SK-N-SH treated with all-trans-retinoic acid at 6 μM for 48 hours (cell line): ENCODE results near the gene AP4E1.

Source experiments
- ESRRG ChIP-seq: fragments of 250-450 bp; sonication (Bioruptor Pico); IDR thresholded peaks from 2 replicates; pipeline ENCODE4 v1.6.1; 2021; ENCODE audit warnings: mild to moderate bottlenecking
- GLIS3 ChIP-seq: fragments of 250-450 bp; sonication (Bioruptor Pico); IDR thresholded peaks from 2 replicates; pipeline ENCODE4 v1.5.0; 2020; ENCODE audit warnings: mild to moderate bottlenecking, moderate library complexity
- OSR1 ChIP-seq: fragments of 250-450 bp; sonication (Bioruptor Pico); IDR thresholded peaks from 2 replicates; pipeline ENCODE4 v1.8.0; 2022; ENCODE audit warnings: moderate library complexity, mild to moderate bottlenecking, inconsistent platforms
- RARB ChIP-seq: fragments of 250-450 bp; sonication (Bioruptor Pico); IDR thresholded peaks from 2 replicates; pipeline ENCODE4 v1.8.0; 2021; ENCODE audit warnings: mild to moderate bottlenecking, moderate library complexity
- TCF4 ChIP-seq: fragments of 250-450 bp; sonication (Bioruptor Pico); IDR thresholded peaks from 2 replicates; pipeline ENCODE4 v1.8.0; 2021; ENCODE audit warnings: mild to moderate bottlenecking, moderate library complexity, borderline replicate concordance
- ZFP3 ChIP-seq: fragments of 250-450 bp; sonication (Bioruptor Pico); IDR thresholded peaks from 2 replicates; pipeline ENCODE4 v1.5.0; 2020; ENCODE audit warnings: mild to moderate bottlenecking, moderate library complexity
- ZNF565 ChIP-seq: fragments of 450-650 bp; formaldehyde crosslinking; conservative IDR thresholded peaks from 2 replicates; pipeline ENCODE4 v1.5.0; 2020; ENCODE audit warnings: low read depth, mild to moderate bottlenecking, moderate library complexity
- TF ChIP-seq, protein P1 (sequence below): fragments of 250-450 bp; sonication (Bioruptor Pico); IDR thresholded peaks from 2 replicates; pipeline ENCODE4 v1.5.1; 2020; ENCODE audit warnings: low read depth, mild to moderate bottlenecking, moderate library complexity
- TF ChIP-seq, protein P2 (sequence below): fragments of 250-450 bp; sonication (Bioruptor Pico); IDR thresholded peaks from 2 replicates; pipeline ENCODE4 v1.5.0; 2020; ENCODE audit warnings: mild to moderate bottlenecking, moderate library complexity
- TF ChIP-seq, protein P3 (sequence below): fragments of 250-450 bp; sonication (Bioruptor Pico); IDR thresholded peaks from 2 replicates; pipeline ENCODE4 v1.8.0; 2020; ENCODE audit warnings: mild to moderate bottlenecking, moderate library complexity, borderline replicate concordance
- TF ChIP-seq, protein P4 (sequence below): fragments of 250-450 bp; sonication (Bioruptor Pico); IDR thresholded peaks from 2 replicates; pipeline ENCODE4 v1.8.0; 2021; ENCODE audit warnings: low read depth, mild to moderate bottlenecking, moderate library complexity, borderline replicate concordance
- TF ChIP-seq, protein P5 (sequence below): fragments of 250-450 bp; sonication (Bioruptor Pico); IDR thresholded peaks from 2 replicates; pipeline ENCODE4 v1.5.1; 2021; ENCODE audit warnings: mild to moderate bottlenecking, moderate library complexity

DNA sequence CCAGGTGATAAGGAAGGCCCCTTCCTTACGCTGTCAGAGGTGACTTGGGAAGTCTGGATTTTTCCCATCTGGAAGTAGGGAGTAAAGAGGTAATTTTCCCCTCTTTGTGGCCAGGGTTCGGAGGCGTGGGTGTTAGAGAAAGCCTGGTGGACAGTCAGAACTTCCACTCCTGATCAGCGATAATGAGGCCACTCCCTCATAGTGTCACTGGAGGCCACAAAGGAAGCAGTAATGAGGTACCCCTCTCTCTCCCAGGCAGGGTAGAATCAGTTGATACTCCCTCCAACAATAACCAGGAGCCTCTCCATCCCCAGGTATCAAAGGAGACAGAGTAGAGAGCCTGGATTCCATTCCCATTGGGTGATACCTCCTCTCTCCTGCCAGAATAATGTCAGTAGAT, 30.0 kb downstream of the AP4E1 start:
- no peak for TF ChIP-seq OSR1 (CRISPR knock-in tag)
- TF ChIP-seq, protein P1, sequence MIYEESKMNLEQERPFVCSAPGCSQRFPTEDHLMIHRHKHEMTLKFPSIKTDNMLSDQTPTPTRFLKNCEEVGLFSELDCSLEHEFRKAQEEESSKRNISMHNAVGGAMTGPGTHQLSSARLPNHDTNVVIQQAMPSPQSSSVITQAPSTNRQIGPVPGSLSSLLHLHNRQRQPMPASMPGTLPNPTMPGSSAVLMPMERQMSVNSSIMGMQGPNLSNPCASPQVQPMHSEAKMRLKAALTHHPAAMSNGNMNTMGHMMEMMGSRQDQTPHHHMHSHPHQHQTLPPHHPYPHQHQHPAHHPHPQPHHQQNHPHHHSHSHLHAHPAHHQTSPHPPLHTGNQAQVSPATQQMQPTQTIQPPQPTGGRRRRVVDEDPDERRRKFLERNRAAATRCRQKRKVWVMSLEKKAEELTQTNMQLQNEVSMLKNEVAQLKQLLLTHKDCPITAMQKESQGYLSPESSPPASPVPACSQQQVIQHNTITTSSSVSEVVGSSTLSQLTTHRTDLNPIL (CRISPR knock-in tag): no peak
- TF ChIP-seq ZNF565 (CRISPR knock-in tag): no peak
- no peak for TF ChIP-seq TCF4 (CRISPR knock-in tag)
- TF ChIP-seq ESRRG (CRISPR knock-in tag): no peak
- TF ChIP-seq, protein P2, sequence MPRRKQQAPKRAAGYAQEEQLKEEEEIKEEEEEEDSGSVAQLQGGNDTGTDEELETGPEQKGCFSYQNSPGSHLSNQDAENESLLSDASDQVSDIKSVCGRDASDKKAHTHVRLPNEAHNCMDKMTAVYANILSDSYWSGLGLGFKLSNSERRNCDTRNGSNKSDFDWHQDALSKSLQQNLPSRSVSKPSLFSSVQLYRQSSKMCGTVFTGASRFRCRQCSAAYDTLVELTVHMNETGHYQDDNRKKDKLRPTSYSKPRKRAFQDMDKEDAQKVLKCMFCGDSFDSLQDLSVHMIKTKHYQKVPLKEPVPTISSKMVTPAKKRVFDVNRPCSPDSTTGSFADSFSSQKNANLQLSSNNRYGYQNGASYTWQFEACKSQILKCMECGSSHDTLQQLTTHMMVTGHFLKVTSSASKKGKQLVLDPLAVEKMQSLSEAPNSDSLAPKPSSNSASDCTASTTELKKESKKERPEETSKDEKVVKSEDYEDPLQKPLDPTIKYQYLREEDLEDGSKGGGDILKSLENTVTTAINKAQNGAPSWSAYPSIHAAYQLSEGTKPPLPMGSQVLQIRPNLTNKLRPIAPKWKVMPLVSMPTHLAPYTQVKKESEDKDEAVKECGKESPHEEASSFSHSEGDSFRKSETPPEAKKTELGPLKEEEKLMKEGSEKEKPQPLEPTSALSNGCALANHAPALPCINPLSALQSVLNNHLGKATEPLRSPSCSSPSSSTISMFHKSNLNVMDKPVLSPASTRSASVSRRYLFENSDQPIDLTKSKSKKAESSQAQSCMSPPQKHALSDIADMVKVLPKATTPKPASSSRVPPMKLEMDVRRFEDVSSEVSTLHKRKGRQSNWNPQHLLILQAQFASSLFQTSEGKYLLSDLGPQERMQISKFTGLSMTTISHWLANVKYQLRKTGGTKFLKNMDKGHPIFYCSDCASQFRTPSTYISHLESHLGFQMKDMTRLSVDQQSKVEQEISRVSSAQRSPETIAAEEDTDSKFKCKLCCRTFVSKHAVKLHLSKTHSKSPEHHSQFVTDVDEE: no peak
- TF ChIP-seq, protein P3, sequence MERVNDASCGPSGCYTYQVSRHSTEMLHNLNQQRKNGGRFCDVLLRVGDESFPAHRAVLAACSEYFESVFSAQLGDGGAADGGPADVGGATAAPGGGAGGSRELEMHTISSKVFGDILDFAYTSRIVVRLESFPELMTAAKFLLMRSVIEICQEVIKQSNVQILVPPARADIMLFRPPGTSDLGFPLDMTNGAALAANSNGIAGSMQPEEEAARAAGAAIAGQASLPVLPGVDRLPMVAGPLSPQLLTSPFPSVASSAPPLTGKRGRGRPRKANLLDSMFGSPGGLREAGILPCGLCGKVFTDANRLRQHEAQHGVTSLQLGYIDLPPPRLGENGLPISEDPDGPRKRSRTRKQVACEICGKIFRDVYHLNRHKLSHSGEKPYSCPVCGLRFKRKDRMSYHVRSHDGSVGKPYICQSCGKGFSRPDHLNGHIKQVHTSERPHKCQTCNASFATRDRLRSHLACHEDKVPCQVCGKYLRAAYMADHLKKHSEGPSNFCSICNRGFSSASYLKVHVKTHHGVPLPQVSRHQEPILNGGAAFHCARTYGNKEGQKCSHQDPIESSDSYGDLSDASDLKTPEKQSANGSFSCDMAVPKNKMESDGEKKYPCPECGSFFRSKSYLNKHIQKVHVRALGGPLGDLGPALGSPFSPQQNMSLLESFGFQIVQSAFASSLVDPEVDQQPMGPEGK (CRISPR knock-in tag): no peak
- TF ChIP-seq, protein P4, sequence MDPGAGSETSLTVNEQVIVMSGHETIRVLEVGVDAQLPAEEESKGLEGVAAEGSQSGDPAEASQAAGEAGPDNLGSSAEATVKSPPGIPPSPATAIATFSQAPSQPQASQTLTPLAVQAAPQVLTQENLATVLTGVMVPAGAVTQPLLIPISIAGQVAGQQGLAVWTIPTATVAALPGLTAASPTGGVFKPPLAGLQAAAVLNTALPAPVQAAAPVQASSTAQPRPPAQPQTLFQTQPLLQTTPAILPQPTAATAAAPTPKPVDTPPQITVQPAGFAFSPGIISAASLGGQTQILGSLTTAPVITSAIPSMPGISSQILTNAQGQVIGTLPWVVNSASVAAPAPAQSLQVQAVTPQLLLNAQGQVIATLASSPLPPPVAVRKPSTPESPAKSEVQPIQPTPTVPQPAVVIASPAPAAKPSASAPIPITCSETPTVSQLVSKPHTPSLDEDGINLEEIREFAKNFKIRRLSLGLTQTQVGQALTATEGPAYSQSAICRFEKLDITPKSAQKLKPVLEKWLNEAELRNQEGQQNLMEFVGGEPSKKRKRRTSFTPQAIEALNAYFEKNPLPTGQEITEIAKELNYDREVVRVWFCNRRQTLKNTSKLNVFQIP (CRISPR knock-in tag): no peak
- TF ChIP-seq ZFP3 (CRISPR knock-in tag): no peak
- TF ChIP-seq, protein P5, sequence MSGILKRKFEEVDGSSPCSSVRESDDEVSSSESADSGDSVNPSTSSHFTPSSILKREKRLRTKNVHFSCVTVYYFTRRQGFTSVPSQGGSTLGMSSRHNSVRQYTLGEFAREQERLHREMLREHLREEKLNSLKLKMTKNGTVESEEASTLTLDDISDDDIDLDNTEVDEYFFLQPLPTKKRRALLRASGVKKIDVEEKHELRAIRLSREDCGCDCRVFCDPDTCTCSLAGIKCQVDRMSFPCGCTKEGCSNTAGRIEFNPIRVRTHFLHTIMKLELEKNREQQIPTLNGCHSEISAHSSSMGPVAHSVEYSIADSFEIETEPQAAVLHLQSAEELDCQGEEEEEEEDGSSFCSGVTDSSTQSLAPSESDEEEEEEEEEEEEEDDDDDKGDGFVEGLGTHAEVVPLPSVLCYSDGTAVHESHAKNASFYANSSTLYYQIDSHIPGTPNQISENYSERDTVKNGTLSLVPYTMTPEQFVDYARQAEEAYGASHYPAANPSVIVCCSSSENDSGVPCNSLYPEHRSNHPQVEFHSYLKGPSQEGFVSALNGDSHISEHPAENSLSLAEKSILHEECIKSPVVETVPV (CRISPR knock-in tag): no peak
- no peak for TF ChIP-seq RARB (CRISPR knock-in tag)
- TF ChIP-seq GLIS3 (CRISPR knock-in tag): no peak
